Measurements from ENCODE around the gene PTPMT1. TPM values are rescaled to one million over a fixed set of nuclear protein-coding genes. Genes with fewer than 3 reads are reported as not detected.

The PTPMT1 gene
- polyA plus RNA-seq, 2 donors, result 38.2 to 50.7 TPM

DNA sequence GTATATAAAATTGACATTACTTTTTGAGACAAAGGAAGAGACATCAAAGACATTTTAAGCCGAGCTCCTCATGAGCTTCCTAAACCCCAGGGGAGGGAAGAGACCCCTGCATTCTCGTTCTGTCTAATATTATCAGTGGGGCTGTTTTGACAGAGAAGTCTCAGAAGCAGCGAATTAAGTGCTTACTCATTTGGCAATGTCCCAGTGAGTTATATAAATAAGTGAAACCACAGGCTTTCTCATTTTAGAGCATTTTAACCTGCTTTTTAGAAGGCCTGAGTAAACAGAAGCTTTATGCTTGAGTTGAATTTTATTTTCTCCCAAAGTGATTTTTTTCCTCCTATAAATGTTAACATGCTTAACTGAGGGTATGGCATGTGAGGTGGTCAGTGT is 52.0 kb downstream of the PTPMT1 start:
- no peak overlapping the region for H3K4me3 ChIP-seq (ENCODE audit: low read depth in 1 of 2, low read length in 2 of 2)
- no peaks in the 10 kb centered on the region for H3K9me3 ChIP-seq (ENCODE audit: control insufficient read depth in 2 of 2, insufficient read depth in 1 of 2, low read depth in 1 of 2, low read length in 1 of 2)
- peaks cover 7 to 11% of the 10 kb centered on the region in 2 donors for H3K36me3 ChIP-seq (ENCODE audit: control insufficient read depth in 2 of 2, insufficient read depth in 2 of 2, low read length in 1 of 2)
- H3K27ac ChIP-seq (ENCODE audit: low read depth in 2 of 2, low read length in 1 of 2), result no peak overlapping the region
- WGBS, 2 donors, result 37 to 39% methylated on average over 3 of the region's 3 CpGs
- H3K4me1 ChIP-seq (ENCODE audit: control insufficient read depth in 2 of 2, insufficient read depth in 2 of 2, low read length in 1 of 2), result no peaks in the 10 kb centered on the region
- no peaks in the 10 kb centered on the region for H3K27me3 ChIP-seq (ENCODE audit: control insufficient read depth in 1 of 2, insufficient read depth in 2 of 2, low read length in 2 of 2)

DNA sequence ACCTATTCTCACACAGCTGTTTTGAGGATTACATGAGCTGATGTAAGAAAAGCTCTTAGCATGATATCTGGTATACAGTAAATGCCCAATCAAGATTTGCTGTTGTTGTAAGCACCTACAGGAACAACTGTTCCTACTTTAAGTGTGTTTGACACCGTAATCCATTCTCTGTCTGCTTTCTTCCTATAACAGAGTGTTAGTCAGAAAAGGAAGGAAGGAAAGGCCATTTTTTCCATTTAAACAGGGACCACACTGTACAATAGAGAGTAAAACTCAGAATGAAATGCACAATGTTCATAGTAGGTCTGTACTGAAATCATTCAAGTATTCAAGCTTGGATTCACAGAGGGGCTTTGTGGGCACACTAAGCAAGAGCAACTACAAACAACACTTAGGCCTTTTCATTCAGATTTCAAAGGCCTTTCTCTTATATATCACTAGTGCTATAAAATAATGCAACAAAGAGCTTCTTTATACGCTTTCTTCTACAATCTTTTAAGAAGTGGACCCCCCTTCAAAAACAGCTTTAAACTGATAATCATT is 55.5 kb downstream of the PTPMT1 start:
- H3K27me3 ChIP-seq (ENCODE audit: control insufficient read depth in 1 of 2, insufficient read depth in 2 of 2, low read length in 2 of 2), result no peaks in the 10 kb centered on the region
- WGBS, 2 donors, result 87 to 92% methylated on average over 2 of the region's 2 CpGs

More for the DNA sequence above, 55.5 kb downstream of the PTPMT1 start:
- Histone ChIP-seq H3K4me1 (ENCODE audit: control insufficient read depth in 2 of 2, insufficient read depth in 2 of 2, low read length in 1 of 2) (no peaks in the 10 kb centered on the region), H3K27ac (ENCODE audit: low read depth in 2 of 2, low read length in 1 of 2) (no peak overlapping the region), H3K9me3 (ENCODE audit: control insufficient read depth in 2 of 2, insufficient read depth in 1 of 2, low read depth in 1 of 2, low read length in 1 of 2) (no peaks in the 10 kb centered on the region), H3K36me3 (ENCODE audit: control insufficient read depth in 2 of 2, insufficient read depth in 2 of 2, low read length in 1 of 2) (peaks cover 7 to 15% of the 10 kb centered on the region in 2 donors), H3K4me3 (ENCODE audit: low read depth in 1 of 2, low read length in 2 of 2) (no peak overlapping the region)

Other genes with a start within 250 kb of the PTPMT1 start
- gene MYBPC3, start 212.9 kb upstream of the PTPMT1 start, polyA plus RNA-seq, result under 1 TPM; 0.04 to 0.08 TPM
- 1 to 10 TPM; 3.9 to 6.8 TPM for gene SPI1, start 187.1 kb upstream of the PTPMT1 start, polyA plus RNA-seq
- 10 to 100 TPM; 14.3 to 21.1 TPM for gene SLC39A13, start 157.0 kb upstream of the PTPMT1 start, polyA plus RNA-seq
- gene PSMC3, start 139.2 kb upstream of the PTPMT1 start, polyA plus RNA-seq, result 100 to 1,000 TPM in 1 of 2 donors, 10 to 100 TPM in 1; 90.3 to 137 TPM
- under 1 TPM; 0.13 to 0.16 TPM for gene RAPSN, start 116.5 kb upstream of the PTPMT1 start, polyA plus RNA-seq
- gene CELF1, start 12.5 kb upstream of the PTPMT1 start, polyA plus RNA-seq, result 10 to 100 TPM; 18.7 to 24.7 TPM
- gene KBTBD4, start 13.4 kb downstream of the PTPMT1 start, polyA plus RNA-seq, result 10 to 100 TPM in 1 of 2 donors, 1 to 10 TPM in 1; 3.6 to 10.2 TPM
- 100 to 1,000 TPM; 126 to 151 TPM for gene NDUFS3, start 13.5 kb downstream of the PTPMT1 start, polyA plus RNA-seq
- gene FAM180B, start 21.1 kb downstream of the PTPMT1 start, polyA plus RNA-seq, result under 1 TPM in 1 of 2 donors, not detected in 1; 0.02 TPM
- under 1 TPM; 0.28 to 0.47 TPM for gene C1QTNF4, start 28.8 kb downstream of the PTPMT1 start, polyA plus RNA-seq
- 10 to 100 TPM; 30.5 to 85.7 TPM for gene MTCH2, start 77.0 kb downstream of the PTPMT1 start, polyA plus RNA-seq
- 1 to 10 TPM in 1 of 2 donors, under 1 TPM in 1; 0.69 to 1.7 TPM for gene AGBL2, start 149.8 kb downstream of the PTPMT1 start, polyA plus RNA-seq
- 10 to 100 TPM; 35.3 to 41.2 TPM for gene FNBP4, start 201.7 kb downstream of the PTPMT1 start, polyA plus RNA-seq

Measured in esophagus (tissue), 2 donors.